HCT116 (cell line): Measurements from ENCODE around the gene CACNA1C. TPM values are rescaled to one million over a fixed set of nuclear protein-coding genes. Genes with fewer than 3 reads are reported as not detected.

Source experiments
- ATAC-seq: fragments of 200-7000 bp; cut with Tn5 transposase; 2 replicates; pipeline ENCODE4 v1.9.1; 2020; ENCODE audit warnings: mild to moderate bottlenecking, moderate library complexity
- BruUV-seq: library from RNA; stranded (reverse); fragments of 400-500 nt; replicated peaks from 2 replicates; lab custom pipeline; 2021; lab: Mats Ljungman, UMichigan
- CTCF ChIA-PET: fragments of 300-600 bp; sonication (Branson Sonifier 250); formaldehyde crosslinking; loops from one replicate; lab custom pipeline; 2021; ENCODE audit warnings: antibody characterized with exemption; lab: Charles Lee
- POLR2A ChIA-PET: fragments of 300-600, 350-600 bp; sonication (Branson Sonifier 250); formaldehyde crosslinking; loops from one replicate; lab custom pipeline; 2021; ENCODE audit warnings: antibody characterized with exemption; lab: Charles Lee
- RAD21 ChIA-PET, 2 experiments: fragments of 300-600 bp; sonication (Branson Sonifier 250); formaldehyde crosslinking; loops; one replicate each; lab custom pipeline; 2023; ENCODE audit warnings: low total read pairs in 2 of 2; ENCODE audit not compliant: uncharacterized antibody in 2 of 2, unreplicated experiment in 2 of 2, low non-redundant PET in 1 of 2; lab: Charles Lee
- DNase-seq: peaks from one replicate; pipeline ENCODE4 v3.0.0-alpha.2; 2010; ENCODE audit warnings: low read depth, low spot score
- H2AFZ ChIP-seq: fragments of 200-600 bp; shearing (Covaris generic), sonication (generic); 2 replicates; pipeline ENCODE4 v1.6.1; 2017; ENCODE audit warnings: low read depth, mixed run types, mixed read lengths, antibody characterized with exemption, low read length; ENCODE audit not compliant: poor library complexity, severe bottlenecking
- H3K27ac ChIP-seq: 2 replicates; pipeline ENCODE4 v1.5.1; 2012; ENCODE audit warnings: low read depth, low read length
- H3K27me3 ChIP-seq: fragments of 200-600 bp; sonication (generic); 2 replicates; pipeline ENCODE4 v1.6.1; 2016; ENCODE audit warnings: mixed run types, low read length, mixed read lengths; ENCODE audit not compliant: insufficient read depth
- H3K36me3 ChIP-seq, 2 experiments: fragments of 200-500 bp in 1 of 2; fragments of 200-600 bp in 1 of 2; sonication (Bioruptor generic) in 1 of 2; sonication (generic) in 1 of 2; 2 replicates each; pipeline versions ENCODE4 v1.5.1 to v1.6.1; 2014 to 2016; ENCODE audit warnings: low read length in 2 of 2, inconsistent platforms in 1 of 2, mixed read lengths in 1 of 2, mixed run types in 1 of 2; ENCODE audit not compliant: insufficient read depth in 2 of 2, control insufficient read depth in 1 of 2
- H3K4me1 ChIP-seq, 2 experiments: fragments of 200-600 bp in 1 of 2; sonication (generic) in 1 of 2; 2 replicates each; pipeline versions ENCODE4 v1.5.1 to v1.6.1; 2012 to 2017; ENCODE audit warnings: low read length in 2 of 2, inconsistent platforms in 1 of 2, mild to moderate bottlenecking in 1 of 2, mixed read lengths in 1 of 2, mixed run types in 1 of 2, moderate library complexity in 1 of 2; ENCODE audit not compliant: insufficient read depth in 2 of 2, control insufficient read depth in 1 of 2
- H3K4me2 ChIP-seq: fragments of 200-600 bp; sonication (generic); 2 replicates; pipeline ENCODE4 v1.6.1; 2017; ENCODE audit warnings: mixed run types, low read length, mixed read lengths
- H3K4me3 ChIP-seq, 2 experiments: fragments of 200-600 bp in 1 of 2; sonication (generic) in 1 of 2; replicated peaks in 1 of 2; 2 replicates each; pipeline ENCODE4 v1.5.1; 2011 to 2016; ENCODE audit warnings: low read length in 2 of 2, control low read depth in 1 of 2, low read depth in 1 of 2, mild to moderate bottlenecking in 1 of 2, mixed read lengths in 1 of 2, mixed run types in 1 of 2
- H3K79me2 ChIP-seq: fragments of 200-600 bp; sonication (generic); 2 replicates; pipeline ENCODE4 v1.6.1; 2017; ENCODE audit warnings: mild to moderate bottlenecking, mixed run types, low read length, moderate library complexity, mixed read lengths; ENCODE audit not compliant: insufficient read depth
- H3K9ac ChIP-seq: fragments of 200-600 bp; sonication (generic); 2 replicates; pipeline ENCODE4 v1.6.1; 2016; ENCODE audit warnings: low read length, mixed read lengths
- H3K9me2 ChIP-seq: fragments of 200-600 bp; sonication (generic), shearing (Covaris generic); 2 replicates; pipeline ENCODE4 v1.6.1; 2017; ENCODE audit warnings: mixed run types, mild to moderate bottlenecking, moderate library complexity; ENCODE audit not compliant: insufficient read depth
- H3K9me3 ChIP-seq, 2 experiments: fragments of 200-500 bp in 1 of 2; fragments of 200-600 bp in 1 of 2; sonication (Bioruptor generic) in 1 of 2; sonication (generic) in 1 of 2; 2 replicates each; pipeline ENCODE4 v1.6.1; 2014 to 2017; ENCODE audit warnings: low read length in 2 of 2, mixed read lengths in 2 of 2, inconsistent platforms in 1 of 2, low read depth in 1 of 2, mild to moderate bottlenecking in 1 of 2, mixed run types in 1 of 2, moderate library complexity in 1 of 2; ENCODE audit not compliant: control insufficient read depth in 1 of 2, insufficient read depth in 1 of 2
- H4K20me1 ChIP-seq: fragments of 200-600 bp; sonication (generic), shearing (Covaris generic); 2 replicates; pipeline ENCODE4 v1.6.1; 2017; ENCODE audit warnings: mixed run types, mild to moderate bottlenecking, moderate library complexity; ENCODE audit not compliant: insufficient read depth
- CEBPB ChIP-seq: IDR thresholded peaks from 2 replicates; pipeline ENCODE4 v1.6.1; 2012; ENCODE audit warnings: low read depth
- EGR1 ChIP-seq: IDR thresholded peaks from 2 replicates; pipeline ENCODE4 v1.6.1; 2012; ENCODE audit warnings: low read depth
- ELF1 ChIP-seq: IDR thresholded peaks from 2 replicates; pipeline ENCODE4 v1.6.1; 2012; ENCODE audit warnings: low read depth, borderline replicate concordance
- EZH2 ChIP-seq: fragments of 200-600 bp; sonication (generic); IDR thresholded peaks from 2 replicates; pipeline ENCODE4 v1.6.1; 2017; ENCODE audit warnings: antibody characterized with exemption, mixed run types
- POLR2AphosphoS5 ChIP-seq: IDR thresholded peaks from 2 replicates; pipeline ENCODE4 v1.6.1; 2011; ENCODE audit warnings: mild to moderate bottlenecking, low read depth, low read length, moderate library complexity
- RAD21 ChIP-seq: IDR thresholded peaks from 2 replicates; pipeline ENCODE4 v1.6.1; 2012; ENCODE audit warnings: low read depth, mild to moderate bottlenecking
- TCF7L2 ChIP-seq: IDR thresholded peaks from 2 replicates; pipeline ENCODE4 v1.7.0; 2011; ENCODE audit warnings: borderline replicate concordance, inconsistent platforms; ENCODE audit not compliant: insufficient read depth, insufficient read length; ENCODE audit errors: extremely low read depth
- ZBTB33 ChIP-seq: IDR thresholded peaks from 2 replicates; pipeline ENCODE4 v1.6.1; 2011; ENCODE audit warnings: mild to moderate bottlenecking, low read length, moderate library complexity; ENCODE audit not compliant: insufficient replicate concordance; ENCODE audit errors: extremely low read depth
- ZFX ChIP-seq: fragments of 450-650 bp; IDR thresholded peaks from 2 replicates; pipeline ENCODE4 v1.6.1; 2017
- intact Hi-C: fragments of 100-400 bp; cut with micrococcal nuclease; formaldehyde crosslinking; loops from 2 replicates; pipeline ENCODE4 v1.10.0; 2022
- total RNA-seq: library from RNA; stranded (reverse); gene quantifications from one replicate; pipeline ENCODE4 v1.2.1, GENCODE V29; 2021; ENCODE audit not compliant: unreplicated experiment

The CACNA1C gene
- total RNA-seq, 1 experiment from 2014 or later = 0.05 TPM

- TF ChIP-seq ZBTB33 = no peak
- no peak for TF ChIP-seq POLR2AphosphoS5
- TF ChIP-seq EGR1 = no peak
- TF ChIP-seq TCF7L2 = no peak
- TF ChIP-seq ELF1 = no peak
- no peak for TF ChIP-seq ZFX
- TF ChIP-seq EZH2 = no peak
- TF ChIP-seq CEBPB = no peak
These were observed 494.7 kb downstream of the CACNA1C start (continued) for GRCh38 chr12:2547273-2548044.

- Histone ChIP-seq H3K4me2 (no peak overlapping the region), H3K9me2 (no peaks in the 10 kb centered on the region), H4K20me1 (no peaks in the 10 kb centered on the region), H3K9me3 (no peaks in the 10 kb centered on the region), H3K9ac (no peak overlapping the region), H3K79me2 (no peaks in the 10 kb centered on the region), H2AFZ (no peak overlapping the region), H3K4me3 (no peak overlapping the region), H3K36me3 (no peaks in the 10 kb centered on the region), H3K4me1 (no peaks in the 10 kb centered on the region; a peak in 1 of 4 replicates), H3K27ac (no peak overlapping the region), H3K27me3 (peaks cover 28% of the 10 kb centered on the region)
- intact Hi-C loops = no loop called here
- ATAC-seq (no peak), DNase-seq (no peak)
- ChIA-PET CTCF (no interaction called here), RAD21 (no interaction called here), POLR2A (no interaction called here)
- no TSS peak for BruUV-seq
- TF ChIP-seq RAD21 = 0 out of 2 replicates have a peak, but pooled peaks have one; percentile 3
- TF ChIP-seq EGR1 = no peak
These were observed 495.3 kb downstream of the CACNA1C start for GRCh38 chr12:2548081-2548480.
